Measurements from ENCODE around the gene HAUS8. TPM values are rescaled to one million over a fixed set of nuclear protein-coding genes. Genes with fewer than 3 reads are reported as not detected.
A peak's percentile ranks its signal among the peaks of the same experiment; 100 is the strongest.
"Not testable (repeated sequence)": the region's sequence is repeated elsewhere in the genome, so short reads cannot be mapped to it uniquely, and the experiment has no call there.

Gene HAUS8
- polyA plus RNA-seq, 12 donors, result 6.5 to 13.9 (median 9.2) TPM; not detected in 1

- DNase-seq, result no peak
Measured at GRCh38 chr19:17104679-17105078, 29.4 kb upstream of the HAUS8 start.

- no peak for DNase-seq
Measured at GRCh38 chr19:17103177-17103576, 27.9 kb upstream of the HAUS8 start.

GRCh38 chr19:17101686-17102628 is 26.7 kb upstream of the HAUS8 start:
- no peak for DNase-seq

- no peak for DNase-seq
Measured at GRCh38 chr19:17098326-17098725, 23.1 kb upstream of the HAUS8 start.

- no peak for DNase-seq
Measured at GRCh38 chr19:17097593-17098126, 22.4 kb upstream of the HAUS8 start.

- no peak for DNase-seq
Measured at GRCh38 chr19:17095141-17095919, 20.1 kb upstream of the HAUS8 start.

- DNase-seq, result not testable (repeated sequence)
Measured at GRCh38 chr19:17094694-17095093, 19.4 kb upstream of the HAUS8 start.

- DNase-seq, result no peak
Measured at GRCh38 chr19:17092696-17093095, 17.4 kb upstream of the HAUS8 start.

- no peak for DNase-seq
Measured at GRCh38 chr19:17091758-17092333, 16.6 kb upstream of the HAUS8 start.

- DNase-seq, result no peak
Measured at GRCh38 chr19:17090583-17090982, 15.3 kb upstream of the HAUS8 start.

GRCh38 chr19:17088552-17088951 is 13.3 kb upstream of the HAUS8 start:
- no peak for DNase-seq

- DNase-seq, result no peak
Measured at GRCh38 chr19:17086834-17087233, 11.6 kb upstream of the HAUS8 start.

GRCh38 chr19:17086120-17086519 is 10.9 kb upstream of the HAUS8 start:
- no peak for DNase-seq

- no peak for DNase-seq
Measured at GRCh38 chr19:17081672-17082630, 6.7 kb upstream of the HAUS8 start.

GRCh38 chr19:17080440-17080801 is 5.2 kb upstream of the HAUS8 start:
- no peak for DNase-seq

GRCh38 chr19:17079710-17080439 is 4.6 kb upstream of the HAUS8 start:
- peak; percentile 48 for DNase-seq

- no peak for DNase-seq
Measured at GRCh38 chr19:17078920-17079709, 3.9 kb upstream of the HAUS8 start.

GRCh38 chr19:17078036-17078919 is 3.0 kb upstream of the HAUS8 start:
- DNase-seq, result no peak
